HEK293 (cell line): Measurements from ENCODE around the gene MON1B.

Experiments
- FEZF1 ChIP-seq: fragments of 450-650 bp; formaldehyde crosslinking; IDR thresholded peaks from 2 replicates; pipeline ENCODE4 v1.5.1; 2016; ENCODE audit warnings: missing biosample characterization, missing genetic modification characterization
- GLI2 ChIP-seq: fragments of 450-650 bp; formaldehyde crosslinking; IDR thresholded peaks from 2 replicates; pipeline ENCODE4; 2017; ENCODE audit warnings: missing biosample characterization, missing genetic modification characterization, low read depth, borderline replicate concordance
- HOXA7 ChIP-seq: sonication (generic); formaldehyde crosslinking; IDR thresholded peaks from 2 replicates; pipeline ENCODE4 v1.8.1; 2022; ENCODE audit warnings: missing genetic modification reagents, borderline replicate concordance
- KLF1 ChIP-seq: fragments of 450-650 bp; formaldehyde crosslinking; IDR thresholded peaks from 2 replicates; pipeline ENCODE4 v1.5.1; 2016; ENCODE audit warnings: missing biosample characterization, missing genetic modification characterization
- KLF7 ChIP-seq: fragments of 450-650 bp; formaldehyde crosslinking; IDR thresholded peaks from 2 replicates; pipeline ENCODE4 v1.5.1; 2016; ENCODE audit warnings: missing biosample characterization, missing genetic modification characterization, borderline replicate concordance
- OVOL3 ChIP-seq: fragments of 450-650 bp; formaldehyde crosslinking; IDR thresholded peaks from 2 replicates; pipeline ENCODE4 v1.5.1; 2016; ENCODE audit warnings: missing biosample characterization, missing genetic modification characterization
- PATZ1 ChIP-seq: fragments of 450-650 bp; formaldehyde crosslinking; IDR thresholded peaks from 2 replicates; pipeline ENCODE4 v1.5.1; 2016; ENCODE audit warnings: missing biosample characterization, missing genetic modification characterization
- REPIN1 ChIP-seq: fragments of 450-650 bp; formaldehyde crosslinking; IDR thresholded peaks from 2 replicates; pipeline ENCODE4 v1.5.1; 2017; ENCODE audit warnings: missing biosample characterization, missing genetic modification characterization, low read depth
- SETDB1 ChIP-seq: IDR thresholded peaks from one replicate; pipeline ENCODE4 v1.6.1; 2017; ENCODE audit warnings: mild to moderate bottlenecking, low read length, moderate library complexity, mixed read lengths; ENCODE audit not compliant: insufficient read length
- SP3 ChIP-seq: fragments of 450-650 bp; formaldehyde crosslinking; IDR thresholded peaks from 2 replicates; pipeline ENCODE4 v1.5.1; 2016; ENCODE audit warnings: missing biosample characterization, missing genetic modification characterization
- YY2 ChIP-seq: fragments of 450-650 bp; formaldehyde crosslinking; IDR thresholded peaks from 2 replicates; pipeline ENCODE4 v1.5.1; 2016; ENCODE audit warnings: missing biosample characterization, missing genetic modification characterization
- ZBTB1 ChIP-seq: fragments of 450-650 bp; formaldehyde crosslinking; IDR thresholded peaks from 2 replicates; pipeline ENCODE4 v1.5.1; 2016; ENCODE audit warnings: missing biosample characterization, missing genetic modification characterization
- ZFP69B ChIP-seq: fragments of 450-650 bp; formaldehyde crosslinking; IDR thresholded peaks from 2 replicates; pipeline ENCODE4 v1.5.1; 2016; ENCODE audit warnings: missing biosample characterization, missing genetic modification characterization
- ZNF157 ChIP-seq: fragments of 450-650 bp; formaldehyde crosslinking; IDR thresholded peaks from 2 replicates; pipeline ENCODE4 v1.5.1; 2016; ENCODE audit warnings: missing biosample characterization, missing genetic modification characterization
- ZNF266 ChIP-seq: fragments of 450-650 bp; formaldehyde crosslinking; IDR thresholded peaks from 2 replicates; pipeline ENCODE4 v1.5.1; 2016; ENCODE audit warnings: missing biosample characterization, missing genetic modification characterization, low read depth
- ZNF302 ChIP-seq: fragments of 450-650 bp; formaldehyde crosslinking; IDR thresholded peaks from 2 replicates; pipeline ENCODE4 v1.5.1; 2016; ENCODE audit warnings: missing biosample characterization, missing genetic modification characterization, low read depth
- ZNF324 ChIP-seq: fragments of 450-650 bp; formaldehyde crosslinking; IDR thresholded peaks from 2 replicates; pipeline ENCODE4 v1.5.1; 2016; ENCODE audit warnings: missing biosample characterization, missing genetic modification characterization
- ZNF341 ChIP-seq: fragments of 450-650 bp; formaldehyde crosslinking; IDR thresholded peaks from 2 replicates; pipeline ENCODE4; 2016; ENCODE audit warnings: low read depth, missing biosample characterization, missing genetic modification characterization
- ZNF350 ChIP-seq: fragments of 450-650 bp; formaldehyde crosslinking; IDR thresholded peaks from 2 replicates; pipeline ENCODE4 v1.5.0; 2017; ENCODE audit warnings: missing biosample characterization, mild to moderate bottlenecking, missing genetic modification characterization
- ZNF362 ChIP-seq: fragments of 450-650 bp; formaldehyde crosslinking; IDR thresholded peaks from 2 replicates; pipeline ENCODE4 v1.5.1; 2016; ENCODE audit warnings: missing biosample characterization, missing genetic modification characterization
- ZNF37A ChIP-seq: fragments of 450-650 bp; IDR thresholded peaks from 2 replicates; pipeline ENCODE4 v1.5.1; 2018; ENCODE audit warnings: missing biosample characterization, missing genetic modification characterization
- ZNF416 ChIP-seq: fragments of 450-650 bp; formaldehyde crosslinking; IDR thresholded peaks from 2 replicates; pipeline ENCODE4 v1.5.1; 2016; ENCODE audit warnings: missing biosample characterization, missing genetic modification characterization
- ZNF433 ChIP-seq: fragments of 450-650 bp; formaldehyde crosslinking; IDR thresholded peaks from 2 replicates; pipeline ENCODE4 v1.5.1; 2016; ENCODE audit warnings: missing biosample characterization, missing genetic modification characterization, low read depth
- ZNF513 ChIP-seq: fragments of 450-650 bp; IDR thresholded peaks from 2 replicates; pipeline ENCODE4 v1.5.1; 2018; ENCODE audit warnings: missing biosample characterization, missing genetic modification characterization
- ZNF560 ChIP-seq: fragments of 450-650 bp; formaldehyde crosslinking; IDR thresholded peaks from 2 replicates; pipeline ENCODE4 v1.5.1; 2017; ENCODE audit warnings: missing biosample characterization, missing genetic modification characterization, borderline replicate concordance
- ZNF561 ChIP-seq: fragments of 450-650 bp; IDR thresholded peaks from 2 replicates; pipeline ENCODE4 v1.5.1; 2018; ENCODE audit warnings: missing biosample characterization, missing genetic modification characterization, borderline replicate concordance
- ZNF571 ChIP-seq: fragments of 450-650 bp; formaldehyde crosslinking; IDR thresholded peaks from 2 replicates; pipeline ENCODE4 v1.5.0; 2017; ENCODE audit warnings: missing biosample characterization, missing genetic modification characterization
- ZNF610 ChIP-seq: fragments of 450-650 bp; formaldehyde crosslinking; IDR thresholded peaks from 2 replicates; pipeline ENCODE4 v1.5.1; 2016; ENCODE audit warnings: missing biosample characterization, missing genetic modification characterization, borderline replicate concordance
- ZNF623 ChIP-seq: fragments of 450-650 bp; formaldehyde crosslinking; IDR thresholded peaks from 2 replicates; pipeline ENCODE4 v1.5.1; 2016; ENCODE audit warnings: missing biosample characterization, missing genetic modification characterization
- ZNF776 ChIP-seq: fragments of 450-650 bp; formaldehyde crosslinking; IDR thresholded peaks from 2 replicates; pipeline ENCODE4 v1.5.0; 2017; ENCODE audit warnings: missing biosample characterization, missing genetic modification characterization, borderline replicate concordance
- TF ChIP-seq, protein P1 (sequence below): IDR thresholded peaks from 2 replicates; pipeline ENCODE4 v1.6.1; 2011; ENCODE audit warnings: mild to moderate bottlenecking, low read depth, low read length, borderline replicate concordance
- TF ChIP-seq, protein P2 (sequence below): fragments of 450-650 bp; formaldehyde crosslinking; IDR thresholded peaks from 2 replicates; pipeline ENCODE4 v1.5.1; 2017; ENCODE audit warnings: missing biosample characterization, missing genetic modification characterization

The MON1B gene

GRCh38 chr16:77190478-77191258 is at the start of gene MON1B (continued):
- TF ChIP-seq PATZ1 (tag by site-specific recombination) (peak; percentile 96), FEZF1 (tag by site-specific recombination) (peak; percentile 31; the same call in 1 of the 2 replicates), GLI2 (tag by site-specific recombination) (no peak), ZFP69B (tag by site-specific recombination) (no peak), ZNF416 (tag by site-specific recombination) (no peak), ZNF433 (tag by site-specific recombination) (no peak), ZNF513 (tag by site-specific recombination) (no peak), ZNF37A (tag by site-specific recombination) (no peak), ZBTB1 (tag by site-specific recombination) (no peak), ZNF266 (tag by site-specific recombination) (no peak), ZNF560 (no peak), YY2 (tag by site-specific recombination) (no peak), HOXA7 (CRISPR knock-in tag) (no peak), REPIN1 (no peak), ZNF610 (tag by site-specific recombination) (no peak), SP3 (tag by site-specific recombination) (peak; percentile 80), ZNF561 (tag by site-specific recombination) (peak; percentile 78; the same call in 1 of the 2 replicates), ZNF776 (tag by site-specific recombination) (no peak), ZNF341 (peak; percentile 56; the same call in 1 of the 2 replicates), SETDB1 (no peak), ZNF623 (tag by site-specific recombination) (no peak), ZNF157 (tag by site-specific recombination) (no peak), ZNF362 (tag by site-specific recombination) (no peak), ZNF571 (no peak), KLF1 (tag by site-specific recombination) (peak; percentile 43; the same call in 1 of the 2 replicates), ZNF350 (tag by site-specific recombination) (no peak), ZNF302 (no peak), OVOL3 (tag by site-specific recombination) (no peak), ZNF324 (tag by site-specific recombination) (no peak), KLF7 (tag by site-specific recombination) (no peak)
- TF ChIP-seq, protein P1, sequence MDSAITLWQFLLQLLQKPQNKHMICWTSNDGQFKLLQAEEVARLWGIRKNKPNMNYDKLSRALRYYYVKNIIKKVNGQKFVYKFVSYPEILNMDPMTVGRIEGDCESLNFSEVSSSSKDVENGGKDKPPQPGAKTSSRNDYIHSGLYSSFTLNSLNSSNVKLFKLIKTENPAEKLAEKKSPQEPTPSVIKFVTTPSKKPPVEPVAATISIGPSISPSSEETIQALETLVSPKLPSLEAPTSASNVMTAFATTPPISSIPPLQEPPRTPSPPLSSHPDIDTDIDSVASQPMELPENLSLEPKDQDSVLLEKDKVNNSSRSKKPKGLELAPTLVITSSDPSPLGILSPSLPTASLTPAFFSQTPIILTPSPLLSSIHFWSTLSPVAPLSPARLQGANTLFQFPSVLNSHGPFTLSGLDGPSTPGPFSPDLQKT: peak; percentile 90
- TF ChIP-seq, protein P2, sequence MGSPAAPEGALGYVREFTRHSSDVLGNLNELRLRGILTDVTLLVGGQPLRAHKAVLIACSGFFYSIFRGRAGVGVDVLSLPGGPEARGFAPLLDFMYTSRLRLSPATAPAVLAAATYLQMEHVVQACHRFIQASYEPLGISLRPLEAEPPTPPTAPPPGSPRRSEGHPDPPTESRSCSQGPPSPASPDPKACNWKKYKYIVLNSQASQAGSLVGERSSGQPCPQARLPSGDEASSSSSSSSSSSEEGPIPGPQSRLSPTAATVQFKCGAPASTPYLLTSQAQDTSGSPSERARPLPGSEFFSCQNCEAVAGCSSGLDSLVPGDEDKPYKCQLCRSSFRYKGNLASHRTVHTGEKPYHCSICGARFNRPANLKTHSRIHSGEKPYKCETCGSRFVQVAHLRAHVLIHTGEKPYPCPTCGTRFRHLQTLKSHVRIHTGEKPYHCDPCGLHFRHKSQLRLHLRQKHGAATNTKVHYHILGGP (tag by site-specific recombination): no peak
